Middle frontal gyrus (tissue), 1 donor: Measurements from ENCODE around the gene AHCTF1.
"Not testable (repeated sequence)": the region's sequence is repeated elsewhere in the genome, so short reads cannot be mapped to it uniquely, and the experiment has no call there.

Source experiments
- DNase-seq: peaks from one replicate; pipeline ENCODE4 v3.0.0-alpha.2; 2015; ENCODE audit warnings: low spot score; ENCODE audit errors: extremely low spot score

Gene AHCTF1

GRCh38 chr1:246837418-246838117 is 94.2 kb downstream of the AHCTF1 start:
- DNase-seq: no peak

- no peak for DNase-seq
Observed at GRCh38 chr1:246836209-246836966, 95.4 kb downstream of the AHCTF1 start.

GRCh38 chr1:246831543-246831942 is 100.2 kb downstream of the AHCTF1 start:
- DNase-seq: no peak

- no peak for DNase-seq
Observed at GRCh38 chr1:246828818-246829217, 102.9 kb downstream of the AHCTF1 start.

- no peak for DNase-seq
Observed at GRCh38 chr1:246827396-246827795, 104.4 kb downstream of the AHCTF1 start.

- no peak for DNase-seq
Observed at GRCh38 chr1:246825557-246826175, 106.1 kb downstream of the AHCTF1 start.

- DNase-seq: no peak
Observed at GRCh38 chr1:246824541-246824940, 107.2 kb downstream of the AHCTF1 start.

GRCh38 chr1:246822154-246822553 is 109.6 kb downstream of the AHCTF1 start:
- DNase-seq: not testable (repeated sequence)

GRCh38 chr1:246820666-246821065 is 111.1 kb downstream of the AHCTF1 start:
- DNase-seq: no peak

- DNase-seq: not testable (repeated sequence)
Observed at GRCh38 chr1:246817778-246818177, 114.0 kb downstream of the AHCTF1 start.

- DNase-seq: no peak
Observed at GRCh38 chr1:246815693-246816270, 116.0 kb downstream of the AHCTF1 start.

GRCh38 chr1:246814890-246815289 is 116.9 kb downstream of the AHCTF1 start:
- DNase-seq: no peak

GRCh38 chr1:246813325-246813724 is 118.4 kb downstream of the AHCTF1 start:
- not testable (repeated sequence) for DNase-seq

- no peak for DNase-seq
Observed at GRCh38 chr1:246811985-246812384, 119.8 kb downstream of the AHCTF1 start.

GRCh38 chr1:246809473-246809872 is 122.3 kb downstream of the AHCTF1 start:
- DNase-seq: no peak

- no peak for DNase-seq
Observed at GRCh38 chr1:246805135-246805716, 126.5 kb downstream of the AHCTF1 start.

GRCh38 chr1:246803883-246804282 is 127.9 kb downstream of the AHCTF1 start:
- no peak for DNase-seq

GRCh38 chr1:246803373-246803772 is 128.4 kb downstream of the AHCTF1 start:
- no peak for DNase-seq

- DNase-seq: no peak
Observed at GRCh38 chr1:246801241-246802020, 130.3 kb downstream of the AHCTF1 start.

- no peak for DNase-seq
Observed at GRCh38 chr1:246800756-246801155, 131.0 kb downstream of the AHCTF1 start.

GRCh38 chr1:246800356-246800755 is 131.4 kb downstream of the AHCTF1 start:
- DNase-seq: no peak
